ENCODE results near the gene DCUN1D1.

- TF ChIP-seq CTCF (conservative IDR thresholded peaks at IDR 0.05; ENCODE audit: low read length) = no peak
- no peak for TF ChIP-seq EZH2phosphoT487 (IDR thresholded peaks at IDR 0.05; ENCODE audit: borderline replicate concordance)
Measured at GRCh38 chr3:182981038-182981380, 671 bp upstream of the DCUN1D1 start.

Measured in Loucy (cell line).